Esophagus muscularis mucosa (tissue), 4 donors: ENCODE measurements around the gene CHKA.

ENCODE experiments used
- EP300 ChIP-seq: sonication (generic); formaldehyde crosslinking; IDR thresholded peaks from one replicate; pipeline ENCODE4 v1.6.1; 2017; ENCODE audit warnings: antibody characterized with exemption
- POLR2A ChIP-seq: fragments of 450-650 bp; IDR thresholded peaks from one replicate; pipeline ENCODE4 v1.6.1; 2017; ENCODE audit warnings: antibody characterized with exemption, moderate library complexity, mild to moderate bottlenecking, low read depth
- POLR2AphosphoS5 ChIP-seq, 2 donors: sonication (generic); formaldehyde crosslinking; IDR thresholded peaks; one replicate each; pipeline ENCODE4 v1.6.1; 2017; ENCODE audit warnings: antibody characterized with exemption in 2 of 2
- TF ChIP-seq, protein P1 (sequence below), 3 experiments: fragments of 200-600 bp in 2 of 3; fragments of 450-650 bp in 1 of 3; sonication (generic) in 2 of 3; IDR thresholded peaks; one replicate each; pipeline ENCODE4 v1.5.1; 2017 to 2019; ENCODE audit warnings: antibody characterized with exemption in 3 of 3, mild to moderate bottlenecking in 2 of 3, moderate library complexity in 1 of 3

- TF ChIP-seq, protein P1, sequence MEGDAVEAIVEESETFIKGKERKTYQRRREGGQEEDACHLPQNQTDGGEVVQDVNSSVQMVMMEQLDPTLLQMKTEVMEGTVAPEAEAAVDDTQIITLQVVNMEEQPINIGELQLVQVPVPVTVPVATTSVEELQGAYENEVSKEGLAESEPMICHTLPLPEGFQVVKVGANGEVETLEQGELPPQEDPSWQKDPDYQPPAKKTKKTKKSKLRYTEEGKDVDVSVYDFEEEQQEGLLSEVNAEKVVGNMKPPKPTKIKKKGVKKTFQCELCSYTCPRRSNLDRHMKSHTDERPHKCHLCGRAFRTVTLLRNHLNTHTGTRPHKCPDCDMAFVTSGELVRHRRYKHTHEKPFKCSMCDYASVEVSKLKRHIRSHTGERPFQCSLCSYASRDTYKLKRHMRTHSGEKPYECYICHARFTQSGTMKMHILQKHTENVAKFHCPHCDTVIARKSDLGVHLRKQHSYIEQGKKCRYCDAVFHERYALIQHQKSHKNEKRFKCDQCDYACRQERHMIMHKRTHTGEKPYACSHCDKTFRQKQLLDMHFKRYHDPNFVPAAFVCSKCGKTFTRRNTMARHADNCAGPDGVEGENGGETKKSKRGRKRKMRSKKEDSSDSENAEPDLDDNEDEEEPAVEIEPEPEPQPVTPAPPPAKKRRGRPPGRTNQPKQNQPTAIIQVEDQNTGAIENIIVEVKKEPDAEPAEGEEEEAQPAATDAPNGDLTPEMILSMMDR (IDR thresholded peaks at IDR 0.05): no peak
- TF ChIP-seq EP300: no peak
- no peak for TF ChIP-seq POLR2AphosphoS5 (IDR thresholded peaks at IDR 0.05)
- TF ChIP-seq POLR2A: no peak
Observed at GRCh38 chr11:68057807-68058206, 63.4 kb downstream of the CHKA start.
